ENCODE results near the gene SDHC. TPM values are rescaled to one million over a fixed set of nuclear protein-coding genes. Genes with fewer than 3 reads are reported as not detected.

The SDHC gene
- total and polyA plus RNA-seq, 2 of the 8 experiments (the other 6 are each of a cell fraction or from before 2014, with no cell fraction given): 224 to 305 TPM

DNA sequence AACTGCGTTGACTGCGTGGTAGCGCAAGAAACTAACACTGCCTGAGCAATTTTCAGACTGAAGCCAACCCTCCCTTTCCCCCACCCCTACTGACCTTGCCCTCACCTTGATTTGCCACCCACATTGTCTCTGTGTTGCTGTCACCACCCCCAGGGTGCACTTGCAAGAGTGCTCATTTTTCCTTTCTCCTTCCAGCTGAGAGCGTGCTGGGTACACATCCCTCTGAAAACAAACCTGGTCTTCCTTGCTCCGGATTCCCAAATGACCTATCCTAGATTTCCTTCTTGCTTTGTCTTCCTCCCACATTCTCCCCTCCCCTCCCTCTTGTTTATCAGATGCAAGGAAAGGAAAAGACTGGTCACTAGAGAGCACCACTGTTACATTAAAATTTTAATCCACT is 28.7 kb upstream of the SDHC start:
- Histone ChIP-seq H3K9me3 (ENCODE audit: insufficient read depth in 2 of 2, low read depth in 1 of 2, low read length in 1 of 2) (peaks cover 0 to 3% of the 10 kb centered on the region in 2 experiments; a peak in 1 of 4 replicates), H3K4ac (replicated peaks; ENCODE audit: insufficient read length, low read depth, low read length) (no peak overlapping the region), H3K18ac (ENCODE audit: extremely low read depth, low read length) (no peak overlapping the region; the same call in 1 of the 2 replicates), H2BK120ac (replicated peaks; ENCODE audit: low read depth, low read length) (no peak overlapping the region), H3K4me1 (replicated peaks in 1 of 4; ENCODE audit: control insufficient read depth in 3 of 4, insufficient read depth in 4 of 4, low read length in 3 of 4) (peaks cover 0 to 4% (median 1%) of the 10 kb centered on the region in 4 experiments; a peak in 3 of 7 replicates), H3K4me2 (ENCODE audit: insufficient read depth in 1 of 2, low read depth in 2 of 2, low read length in 2 of 2) (peak overlapping the region in 1 of 2 experiments; percentile 27; a peak in 1 of 4 replicates), H3K56ac (replicated peaks; ENCODE audit: insufficient read length, low read depth, low read length) (no peak overlapping the region), H3K27ac (ENCODE audit: low read depth, low read length) (no peak overlapping the region), H2BK12ac (ENCODE audit: low read depth, low read length) (peak overlapping the region; percentile 69; the same call in 1 of the 2 replicates), H3K14ac (ENCODE audit: insufficient read length) (no peak overlapping the region), H3K79me2 (ENCODE audit: control insufficient read depth in 1 of 2, insufficient read depth in 2 of 2, low read length in 2 of 2) (no peaks in the 10 kb centered on the region), H2BK15ac (ENCODE audit: low read length) (no peak overlapping the region), H4K91ac (replicated peaks; ENCODE audit: insufficient read length, low read length) (no peak overlapping the region), H4K8ac (ENCODE audit: extremely low read depth, insufficient read depth, low read length) (no peak overlapping the region), H3K9ac (replicated peaks in 1 of 4; ENCODE audit: extremely low read depth in 1 of 4, low read depth in 3 of 4, low read length in 3 of 4) (no peak overlapping the region), H3K27me3 (replicated peaks in 1 of 4; ENCODE audit: control insufficient read depth in 3 of 4, extremely low read depth in 1 of 4, insufficient read depth in 3 of 4, low read length in 3 of 4) (no peaks in the 10 kb centered on the region; a peak in 1 of 7 replicates), H3K23me2 (ENCODE audit: low read depth, low read length) (no peaks in the 10 kb centered on the region; the same call in 1 of the 2 replicates), H3K79me1 (ENCODE audit: low read depth, low read length) (no peaks in the 10 kb centered on the region), H2AK5ac (ENCODE audit: low read depth, low read length) (no peak overlapping the region), H4K5ac (ENCODE audit: insufficient read length, low read depth, low read length) (no peak overlapping the region), H3K4me3 (ENCODE audit: extremely low read depth in 1 of 4, insufficient read depth in 2 of 4, low read depth in 3 of 4, low read length in 4 of 4) (no peak overlapping the region), H4K20me1 (replicated peaks in 1 of 2; ENCODE audit: control insufficient read depth in 1 of 2, insufficient read depth in 2 of 2, low read length in 2 of 2) (no peaks in the 10 kb centered on the region), H3K23ac (ENCODE audit: insufficient read length) (no peak overlapping the region), H2BK5ac (ENCODE audit: low read depth, low read length) (peak overlapping the region; percentile 49; the same call in 1 of the 2 replicates), H2AFZ (ENCODE audit: low read length) (peak overlapping the region; percentile 98), H3K36me3 (ENCODE audit: control insufficient read depth in 2 of 4, insufficient read depth in 4 of 4, low read length in 3 of 4) (no peaks in the 10 kb centered on the region), H2BK20ac (ENCODE audit: low read length) (no peak overlapping the region)
- WGBS, 2 experiments (ENCODE audit: extremely low coverage in 1 of 2, insufficient coverage in 1 of 2, insufficient read length in 1 of 2, insufficient replicate concordance in 2 of 2, low coverage in 1 of 2, low lambda C conversion rate in 2 of 2, missing lambda C conversion rate in 1 of 2): 54% methylated on average over 5 of the region's 5 CpGs; no CpG with 5 or more reads in 1 of the 2 experiments
- CTCF ChIA-PET (ENCODE audit: partially characterized antibody): interaction anchor here (1.0 to 15.6 kb wide), 5 partner anchors 9 to 60 kb away, joined by 3 to 401 read pairs (median 4); partner anchors contain the start of genes APOA2 and TOMM40L
- DNase-seq (ENCODE audit: low read depth in 1 of 2, low spot score in 2 of 2) (no peak), FAIRE-seq (peak; percentile 45)
- POLR2A ChIA-PET (ENCODE audit: partially characterized antibody): interaction anchor here (0.8 to 1.7 kb wide), 2 partner anchors 12 to 55 kb away, joined by 3 read pairs; no protein-coding TSS in a partner anchor
- TF ChIP-seq, protein P1, sequence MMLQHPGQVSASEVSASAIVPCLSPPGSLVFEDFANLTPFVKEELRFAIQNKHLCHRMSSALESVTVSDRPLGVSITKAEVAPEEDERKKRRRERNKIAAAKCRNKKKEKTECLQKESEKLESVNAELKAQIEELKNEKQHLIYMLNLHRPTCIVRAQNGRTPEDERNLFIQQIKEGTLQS (IDR thresholded peaks at IDR 0.05; ENCODE audit: insufficient read depth, low read depth, low read length): no peak
- no peak for TF ChIP-seq CEBPB (IDR thresholded peaks at IDR 0.05; ENCODE audit: low read depth, low read length)
- TF ChIP-seq TEAD4 (IDR thresholded peaks at IDR 0.05; ENCODE audit: low read depth, low read length): no peak
- no peak for TF ChIP-seq KDM1A (IDR thresholded peaks at IDR 0.05; ENCODE audit: borderline replicate concordance, low read length)
- TF ChIP-seq TBP (IDR thresholded peaks at IDR 0.05; ENCODE audit: low read depth, low read length): no peak

Data from H1 (cell line).